Lower lobe of right lung (tissue), 2 donors: Measurements from ENCODE around the gene STXBP3. TPM values are rescaled to one million over a fixed set of nuclear protein-coding genes. Genes with fewer than 3 reads are reported as not detected.

Experiments
- ATAC-seq, 2 donors: fragments of 200-7000 bp; cut with Tn5 transposase; one replicate each; pipeline ENCODE4 v1.9.1; 2020 to 2022; ENCODE audit warnings: mild to moderate bottlenecking in 2 of 2, moderate library complexity in 2 of 2
- DNase-seq: peaks from one replicate; pipeline ENCODE4 v3.0.0-alpha.2; 2020
- H3K27ac ChIP-seq: fragments of 200-600 bp; one replicate; pipeline ENCODE4 v1.8.0; 2022
- H3K27me3 ChIP-seq: fragments of 200-600 bp; one replicate; pipeline ENCODE4 v1.8.0; 2022; ENCODE audit warnings: low read depth
- H3K36me3 ChIP-seq: fragments of 200-600 bp; one replicate; pipeline ENCODE4 v1.8.0; 2022; ENCODE audit warnings: mild to moderate bottlenecking
- H3K4me1 ChIP-seq: fragments of 200-600 bp; one replicate; pipeline ENCODE4 v1.8.0; 2022
- H3K4me3 ChIP-seq: fragments of 200-600 bp; one replicate; pipeline ENCODE4 v1.8.0; 2022; ENCODE audit warnings: mild to moderate bottlenecking
- H3K9me3 ChIP-seq: fragments of 200-600 bp; one replicate; pipeline ENCODE4 v1.8.0; 2022
- CTCF ChIP-seq: fragments of 200-600 bp; IDR thresholded peaks from one replicate; pipeline ENCODE4 v1.8.0; 2022; ENCODE audit warnings: antibody characterized with exemption, mild to moderate bottlenecking
- intact Hi-C: fragments of 100-400 bp; cut with DNase I; formaldehyde crosslinking; loops from one replicate; pipeline ENCODE4 v1.11.0; 2022
- total RNA-seq: library from RNA; stranded (reverse); fragmentation: NEBNext Ultra II Directional; extraction: Animal tissue kit (Norgen Biotek cat#: 25700); gene quantifications from one replicate; pipeline ENCODE4 v1.2.1, GENCODE V29; 2021
- donor health status: DM: no; HTN: yes; CAD: no; lungs with severe emphysema.

STXBP3 gene
- total RNA-seq, 1 donor from 2014 or later = 54.4 TPM

GRCh38 chr1:108817016-108817415 is 70.5 kb downstream of the STXBP3 start:
- H3K9me3 ChIP-seq = no peaks in the 10 kb centered on the region
- H3K4me1 ChIP-seq = peaks cover 17% of the 10 kb centered on the region
- H3K27me3 ChIP-seq = no peaks in the 10 kb centered on the region
- intact Hi-C loops = no loop called here
- peaks cover under 1% of the 10 kb centered on the region for H3K36me3 ChIP-seq
- no peak for TF ChIP-seq CTCF
- H3K27ac ChIP-seq = peak overlapping the region; percentile 76
- peak; percentile 65 to 72 for ATAC-seq
- peak overlapping the region; percentile 9 for H3K4me3 ChIP-seq
- no peak for DNase-seq

GRCh38 chr1:108817811-108818210 is 71.3 kb downstream of the STXBP3 start:
- intact Hi-C loops = no loop called here
- Histone ChIP-seq H3K4me3 (no peak overlapping the region), H3K4me1 (peaks cover 17% of the 10 kb centered on the region), H3K27me3 (no peaks in the 10 kb centered on the region), H3K9me3 (no peaks in the 10 kb centered on the region), H3K36me3 (no peaks in the 10 kb centered on the region), H3K27ac (no peak overlapping the region)
- ATAC-seq = no peak
- no peak for TF ChIP-seq CTCF
- DNase-seq = no peak

GRCh38 chr1:108819878-108820277 is 73.4 kb downstream of the STXBP3 start:
- H3K4me1 ChIP-seq = peaks cover 13% of the 10 kb centered on the region
- no peak for ATAC-seq
- DNase-seq = no peak
- H3K27ac ChIP-seq = no peak overlapping the region
- no peak overlapping the region for H3K4me3 ChIP-seq
- intact Hi-C loops = no loop called here
- no peak for TF ChIP-seq CTCF
- no peaks in the 10 kb centered on the region for H3K27me3 ChIP-seq
- H3K9me3 ChIP-seq = no peaks in the 10 kb centered on the region
- H3K36me3 ChIP-seq = no peaks in the 10 kb centered on the region

GRCh38 chr1:108823632-108824031 is 77.2 kb downstream of the STXBP3 start:
- intact Hi-C loops = no loop called here

GRCh38 chr1:108824051-108824450 is 77.6 kb downstream of the STXBP3 start:
- Histone ChIP-seq H3K4me3 (no peak overlapping the region), H3K27ac (no peak overlapping the region), H3K9me3 (no peaks in the 10 kb centered on the region), H3K4me1 (peaks cover 13% of the 10 kb centered on the region), H3K27me3 (no peaks in the 10 kb centered on the region), H3K36me3 (no peaks in the 10 kb centered on the region)
- DNase-seq = no peak
- no peak for TF ChIP-seq CTCF
- intact Hi-C loops = no loop called here
- no peak for ATAC-seq

More at GRCh38 chr1:108823632-108824031, 77.2 kb downstream of the STXBP3 start:
- Histone ChIP-seq H3K27me3 (no peaks in the 10 kb centered on the region), H3K27ac (no peak overlapping the region), H3K36me3 (no peaks in the 10 kb centered on the region), H3K4me3 (no peak overlapping the region), H3K4me1 (peaks cover 8% of the 10 kb centered on the region), H3K9me3 (no peaks in the 10 kb centered on the region)
- DNase-seq (no peak), ATAC-seq (no peak)
- no peak for TF ChIP-seq CTCF
